ENCODE results near the gene GP1BB.

DNA sequence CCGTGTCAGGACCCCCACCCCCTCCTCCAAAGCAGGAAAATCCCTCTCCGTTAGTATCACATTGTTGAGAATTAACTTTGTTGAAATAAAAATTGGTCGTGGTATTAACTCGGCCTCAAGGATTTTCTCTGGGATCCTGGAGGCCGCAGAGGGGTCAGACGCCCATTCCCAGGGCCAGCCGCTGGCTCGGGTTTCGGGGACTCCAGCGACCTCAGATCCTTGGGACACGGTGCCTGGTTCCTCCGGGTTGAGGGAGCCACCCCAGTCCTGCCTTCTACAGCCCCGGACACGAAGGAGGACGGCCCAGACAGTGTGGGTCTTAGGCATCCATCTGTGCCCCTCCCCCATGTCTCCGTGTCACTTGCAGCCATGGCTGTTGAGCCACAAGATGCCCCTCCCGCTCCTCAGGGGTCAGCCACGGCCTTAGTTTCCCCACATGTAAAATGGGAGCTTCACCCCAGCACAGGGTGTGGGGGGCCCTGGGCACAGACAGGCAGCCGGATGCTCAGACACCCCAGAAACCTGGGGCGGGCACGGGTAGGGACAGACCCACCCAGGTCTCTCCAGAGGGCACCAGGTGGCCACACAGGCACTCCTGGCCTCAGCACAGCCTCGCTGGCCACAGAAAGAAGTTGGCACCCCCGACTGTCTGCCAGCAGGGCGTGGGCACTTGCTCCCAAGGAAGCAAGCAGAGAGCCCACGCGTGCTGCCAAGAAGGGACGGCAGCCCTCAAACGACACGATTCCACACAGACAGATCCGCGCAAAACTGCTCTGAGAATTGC is 15.5 kb downstream of the GP1BB start:
- TF ChIP-seq, protein P1, sequence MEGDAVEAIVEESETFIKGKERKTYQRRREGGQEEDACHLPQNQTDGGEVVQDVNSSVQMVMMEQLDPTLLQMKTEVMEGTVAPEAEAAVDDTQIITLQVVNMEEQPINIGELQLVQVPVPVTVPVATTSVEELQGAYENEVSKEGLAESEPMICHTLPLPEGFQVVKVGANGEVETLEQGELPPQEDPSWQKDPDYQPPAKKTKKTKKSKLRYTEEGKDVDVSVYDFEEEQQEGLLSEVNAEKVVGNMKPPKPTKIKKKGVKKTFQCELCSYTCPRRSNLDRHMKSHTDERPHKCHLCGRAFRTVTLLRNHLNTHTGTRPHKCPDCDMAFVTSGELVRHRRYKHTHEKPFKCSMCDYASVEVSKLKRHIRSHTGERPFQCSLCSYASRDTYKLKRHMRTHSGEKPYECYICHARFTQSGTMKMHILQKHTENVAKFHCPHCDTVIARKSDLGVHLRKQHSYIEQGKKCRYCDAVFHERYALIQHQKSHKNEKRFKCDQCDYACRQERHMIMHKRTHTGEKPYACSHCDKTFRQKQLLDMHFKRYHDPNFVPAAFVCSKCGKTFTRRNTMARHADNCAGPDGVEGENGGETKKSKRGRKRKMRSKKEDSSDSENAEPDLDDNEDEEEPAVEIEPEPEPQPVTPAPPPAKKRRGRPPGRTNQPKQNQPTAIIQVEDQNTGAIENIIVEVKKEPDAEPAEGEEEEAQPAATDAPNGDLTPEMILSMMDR (IDR thresholded peaks at IDR 0.05) = no peak
- TF ChIP-seq POLR2A (IDR thresholded peaks at IDR 0.05) = no peak
